ENCODE measurements around the gene PPP1R9A.

Gene PPP1R9A

DNA sequence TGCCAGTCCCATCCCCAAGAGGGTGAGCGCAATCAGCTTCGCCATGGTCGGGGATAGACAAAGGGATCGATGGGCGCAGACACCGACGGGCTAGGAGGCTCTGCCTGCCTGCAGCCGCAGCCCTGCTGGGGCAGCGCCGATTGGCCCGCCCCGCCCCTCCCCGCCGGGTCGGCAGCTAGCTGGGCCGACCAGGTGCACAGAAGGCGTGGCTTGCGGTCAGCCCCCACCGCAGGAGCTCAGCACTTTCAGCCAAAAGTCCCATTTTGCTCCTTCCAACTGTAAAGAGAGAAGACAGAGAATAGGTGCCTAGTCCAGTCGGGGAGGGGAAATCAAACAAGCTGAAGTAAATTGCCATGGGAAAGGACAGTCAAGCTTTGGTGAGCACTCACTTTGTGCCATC is 417.0 kb downstream of the PPP1R9A start, which contains the start of gene PON1:
TSS of gene PON1 (minus strand) at position 102 of the 400 bp plus-strand sequence. CDS start at position 45, 57 bp downstream.
- FAIRE-seq = no peak

DNA sequence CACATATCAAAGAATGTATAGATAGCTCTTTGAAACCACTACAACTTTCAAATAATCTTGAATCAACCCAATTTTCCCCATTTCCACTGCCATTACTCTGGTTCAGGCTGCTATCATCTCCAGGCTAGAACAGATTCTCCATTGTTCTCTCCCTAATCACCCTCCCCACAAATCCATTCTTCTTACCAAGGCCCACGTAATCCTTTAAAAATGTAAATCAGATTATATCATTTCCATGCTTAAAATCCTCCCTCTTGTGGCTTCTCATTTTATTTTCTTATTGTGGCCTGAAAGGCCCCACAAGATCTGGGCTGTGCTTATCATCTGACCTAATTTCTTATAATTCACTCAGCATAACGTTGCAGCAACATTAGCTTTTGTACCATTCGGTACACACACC is 420.0 kb downstream of the PPP1R9A start:
- no peak for FAIRE-seq

DNA sequence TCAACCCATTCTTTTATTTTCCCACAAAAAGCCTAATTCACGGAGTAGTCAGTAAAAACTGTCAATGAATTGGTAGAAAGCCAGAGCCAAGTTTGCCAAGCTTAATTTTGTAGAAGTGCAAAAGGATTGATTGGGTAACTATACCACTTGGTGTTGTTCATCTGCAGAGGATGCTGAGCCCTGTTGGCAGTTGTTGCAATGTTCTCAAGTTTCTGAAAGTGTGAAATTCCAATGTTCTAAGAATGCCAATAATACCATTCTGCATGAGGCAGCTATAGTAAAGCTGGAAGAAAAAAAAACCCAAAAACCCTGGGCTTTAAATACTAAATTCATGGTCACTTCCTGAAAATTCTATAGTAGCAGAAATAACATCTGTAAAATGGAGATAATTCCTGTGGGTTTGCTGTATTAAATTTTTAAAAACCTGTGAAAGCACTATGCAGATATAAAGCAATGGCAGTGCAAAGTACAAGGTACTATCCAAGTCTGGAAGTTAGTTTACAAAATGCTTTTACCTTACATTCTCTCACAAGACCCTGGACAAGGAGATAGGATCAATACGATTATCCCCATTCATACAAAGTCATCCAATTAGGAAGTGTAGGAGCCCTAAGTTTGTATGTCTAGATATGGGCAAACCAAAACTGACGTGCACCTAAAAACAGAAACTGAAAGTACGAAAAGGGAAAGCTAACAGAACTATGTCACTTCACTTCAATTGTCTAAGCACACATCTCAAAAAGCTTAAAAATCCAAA is 423.0 kb downstream of the PPP1R9A start:
- FAIRE-seq = peak; percentile 88

- no peak for FAIRE-seq
Measured at GRCh38 chr7:95330961-95331337, 423.6 kb downstream of the PPP1R9A start.

- no peak for FAIRE-seq
Measured at GRCh38 chr7:95334447-95334846, 427.1 kb downstream of the PPP1R9A start.

DNA sequence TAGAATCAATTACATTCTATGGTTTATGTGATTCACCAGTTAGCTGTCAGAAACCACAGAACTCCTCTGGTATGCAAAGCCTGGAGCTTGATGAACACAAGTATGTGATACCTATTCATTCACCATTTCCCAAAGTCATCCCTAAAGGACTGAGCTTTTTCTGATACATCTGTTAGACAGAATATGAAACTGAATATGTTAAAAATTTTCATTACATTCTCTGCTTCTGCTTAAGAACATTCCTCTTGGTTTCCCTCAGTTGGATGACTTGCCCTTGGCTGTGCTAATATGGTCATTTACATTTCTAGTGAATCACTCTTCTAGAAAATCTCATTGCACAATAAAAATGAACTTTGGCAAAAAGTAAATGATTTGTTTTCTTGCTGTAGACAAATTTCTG is 427.7 kb downstream of the PPP1R9A start:
- FAIRE-seq = no peak

DNA sequence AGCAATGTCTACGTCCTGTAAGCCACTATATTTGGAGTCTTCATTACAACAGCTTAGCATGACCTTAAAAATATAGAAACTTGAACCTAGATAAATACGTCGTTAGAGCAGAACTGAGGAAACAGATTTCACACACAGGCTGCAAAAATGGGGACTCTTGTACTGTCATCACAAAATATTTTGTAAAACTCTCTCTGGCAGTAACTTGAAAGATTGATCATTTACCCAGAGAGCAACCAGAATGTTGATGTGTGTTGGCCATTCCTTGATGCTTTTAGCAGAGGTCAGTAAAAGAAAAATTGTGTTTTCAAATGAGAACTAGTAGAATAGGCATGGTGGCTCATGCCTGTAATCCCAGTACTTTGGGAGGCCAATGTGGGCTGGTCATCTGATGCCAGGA is 431.4 kb downstream of the PPP1R9A start:
- FAIRE-seq = no peak

- no peak for FAIRE-seq
Measured at GRCh38 chr7:95340491-95340890, 433.1 kb downstream of the PPP1R9A start.

- FAIRE-seq = no peak
Measured at GRCh38 chr7:95342029-95342428, 434.6 kb downstream of the PPP1R9A start.

DNA sequence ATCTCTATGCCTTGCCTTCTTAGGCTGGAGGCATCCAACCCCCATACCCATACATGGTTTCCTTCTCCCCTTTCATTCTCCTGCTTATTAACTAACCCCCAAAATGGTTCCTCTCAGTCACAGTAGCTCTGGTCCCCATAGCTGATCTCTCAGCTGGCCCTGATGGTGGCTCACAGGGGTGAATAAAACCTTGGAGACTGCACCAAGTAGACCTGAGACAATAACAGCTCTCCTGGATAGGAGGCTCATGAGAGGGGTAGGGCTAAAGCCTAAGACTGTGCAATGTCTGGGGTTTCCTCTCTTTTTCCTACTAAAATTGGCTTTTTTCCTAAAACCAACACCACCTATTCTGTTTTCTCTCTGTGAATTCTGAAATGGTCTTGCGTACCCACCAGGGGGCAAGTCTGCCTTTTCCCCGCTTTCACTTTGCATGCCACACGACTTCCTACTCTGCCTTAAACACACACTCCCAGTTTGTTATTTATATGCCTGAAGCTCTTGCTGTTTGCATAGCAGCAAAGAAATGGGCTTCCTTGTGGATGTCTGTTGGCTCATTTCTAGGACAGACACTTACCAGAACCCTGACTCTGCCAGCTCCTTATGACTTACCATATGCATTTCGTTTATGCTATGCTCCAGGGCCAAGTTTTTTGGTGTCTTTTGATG is 435.4 kb downstream of the PPP1R9A start:
- FAIRE-seq = no peak
